HCT116 (cell line): ENCODE measurements around the gene SLC6A3.

ENCODE experiments used
- CBX3 ChIP-seq: IDR thresholded peaks from 2 replicates; pipeline ENCODE4 v1.6.1; 2012; ENCODE audit warnings: low read depth
- CEBPB ChIP-seq: IDR thresholded peaks from 2 replicates; pipeline ENCODE4 v1.6.1; 2012; ENCODE audit warnings: low read depth
- CTCF ChIP-seq, 3 experiments: fragments of 200-600 bp in 1 of 3; sonication (generic) in 1 of 3; IDR thresholded peaks in 2 of 3; conservative IDR thresholded peaks in 1 of 3; 2 replicates each; pipeline ENCODE4 v1.5.1; 2012 to 2017; ENCODE audit warnings: low read depth in 2 of 3, low read length in 2 of 3, antibody characterized with exemption in 1 of 3, borderline replicate concordance in 1 of 3, control low read depth in 1 of 3, mild to moderate bottlenecking in 1 of 3, mixed read lengths in 1 of 3, mixed run types in 1 of 3, moderate library complexity in 1 of 3; ENCODE audit not compliant: insufficient read depth in 1 of 3
- EZH2 ChIP-seq: fragments of 200-600 bp; sonication (generic); IDR thresholded peaks from 2 replicates; pipeline ENCODE4 v1.6.1; 2017; ENCODE audit warnings: antibody characterized with exemption, mixed run types
- POLR2A ChIP-seq: IDR thresholded peaks from 2 replicates; pipeline ENCODE4 v1.7.0; 2011; ENCODE audit warnings: borderline replicate concordance; ENCODE audit not compliant: insufficient read depth, insufficient read length; ENCODE audit errors: extremely low read depth
- POLR2AphosphoS5 ChIP-seq: IDR thresholded peaks from 2 replicates; pipeline ENCODE4 v1.6.1; 2011; ENCODE audit warnings: mild to moderate bottlenecking, low read depth, low read length, moderate library complexity
- TCF7L2 ChIP-seq: IDR thresholded peaks from 2 replicates; pipeline ENCODE4 v1.7.0; 2011; ENCODE audit warnings: borderline replicate concordance, inconsistent platforms; ENCODE audit not compliant: insufficient read depth, insufficient read length; ENCODE audit errors: extremely low read depth
- ZNF274 ChIP-seq: fragments of 200-500 bp; sonication (Bioruptor generic); IDR thresholded peaks from 2 replicates; pipeline ENCODE4 v1.6.1; 2014; ENCODE audit warnings: mild to moderate bottlenecking, low read depth, low read length, inconsistent platforms
- TF ChIP-seq, protein P1 (sequence below): IDR thresholded peaks from 2 replicates; pipeline ENCODE4 v1.6.1; 2012

DNA sequence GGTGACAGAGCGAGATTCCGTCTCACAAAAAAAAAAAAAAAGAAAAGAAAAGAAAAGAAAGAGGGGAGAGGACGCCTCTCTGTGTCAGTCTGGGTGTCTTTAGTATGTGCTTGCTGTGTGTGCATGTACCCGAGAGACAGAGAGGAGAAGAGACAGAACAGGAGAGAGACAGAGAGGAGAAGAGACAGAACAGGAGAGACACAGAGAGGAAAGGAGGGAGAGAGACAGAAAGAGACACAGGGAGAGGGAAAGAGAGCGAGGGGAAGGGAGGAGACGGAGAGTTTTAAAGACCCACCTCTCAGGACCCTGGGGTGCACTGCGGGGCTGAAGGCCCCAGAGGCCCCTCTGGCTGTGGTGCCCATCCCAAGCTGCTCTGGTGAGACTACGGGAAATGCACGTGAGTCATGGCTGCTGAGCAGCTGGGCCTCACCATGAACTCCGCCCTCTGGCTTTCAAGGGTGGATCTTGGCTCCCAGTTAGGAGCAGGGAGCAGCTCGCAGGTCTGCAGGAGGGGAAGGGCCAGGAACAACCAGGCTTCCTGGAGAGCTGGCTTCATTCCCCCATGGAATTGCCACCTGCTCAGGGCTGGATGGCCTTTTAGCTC lies 7.9 kb downstream of the SLC6A3 start:
- no peak for TF ChIP-seq CTCF (IDR thresholded peaks at IDR 0.05 in 2 of 3, conservative IDR thresholded peaks at IDR 0.05 in 1 of 3; ENCODE audit: borderline replicate concordance in 1 of 3, insufficient read depth in 1 of 3, low read depth in 2 of 3, low read length in 2 of 3)
- TF ChIP-seq ZNF274, result no peak
- TF ChIP-seq POLR2AphosphoS5, result no peak
- TF ChIP-seq POLR2A, result no peak
- TF ChIP-seq CBX3, result no peak
- TF ChIP-seq TCF7L2, result no peak
- TF ChIP-seq CEBPB, result no peak
- no peak for TF ChIP-seq EZH2
- TF ChIP-seq, protein P1, sequence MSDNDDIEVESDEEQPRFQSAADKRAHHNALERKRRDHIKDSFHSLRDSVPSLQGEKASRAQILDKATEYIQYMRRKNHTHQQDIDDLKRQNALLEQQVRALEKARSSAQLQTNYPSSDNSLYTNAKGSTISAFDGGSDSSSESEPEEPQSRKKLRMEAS, result no peak
